Thymus (tissue), 11 donors: ENCODE results near the gene ZNF217. TPM values are rescaled to one million over a fixed set of nuclear protein-coding genes. Genes with fewer than 3 reads are reported as not detected.
A peak's percentile ranks its signal among the peaks of the same experiment; 100 is the strongest.
"Not testable (repeated sequence)": the region's sequence is repeated elsewhere in the genome, so short reads cannot be mapped to it uniquely, and the experiment has no call there.

Source experiments
- DNase-seq, 9 donors: peaks; one replicate each; pipeline ENCODE4 v3.0.0-alpha.2; 2013; ENCODE audit warnings: low spot score in 9 of 9, low read depth in 6 of 9, missing footprints in 1 of 9
- H3K27ac ChIP-seq, 2 donors: one replicate each; pipeline ENCODE4 v1.5.1; 2013; ENCODE audit warnings: control low read depth in 1 of 2, low read depth in 1 of 2, low read length in 1 of 2, mild to moderate bottlenecking in 1 of 2, moderate library complexity in 1 of 2
- H3K27me3 ChIP-seq, 2 donors: one replicate each; pipeline ENCODE4 v1.5.1; 2013; ENCODE audit warnings: low read length in 1 of 2; ENCODE audit not compliant: control insufficient read depth in 2 of 2, insufficient read depth in 1 of 2
- H3K36me3 ChIP-seq, 2 donors: one replicate each; pipeline ENCODE4 v1.5.1; 2013; ENCODE audit warnings: low read length in 1 of 2, mild to moderate bottlenecking in 1 of 2, moderate library complexity in 1 of 2; ENCODE audit not compliant: control insufficient read depth in 2 of 2, insufficient read depth in 2 of 2
- H3K4me1 ChIP-seq, 2 donors: one replicate each; pipeline ENCODE4 v1.5.1; 2013; ENCODE audit warnings: low read length in 2 of 2; ENCODE audit not compliant: control insufficient read depth in 2 of 2, insufficient read depth in 2 of 2
- H3K4me3 ChIP-seq, 2 donors: one replicate each; pipeline ENCODE4 v1.5.1; 2013; ENCODE audit warnings: low read length in 2 of 2, control low read depth in 1 of 2, mild to moderate bottlenecking in 1 of 2
- H3K9me3 ChIP-seq, 2 donors: one replicate each; pipeline ENCODE4 v1.5.1; 2013; ENCODE audit warnings: low read length in 1 of 2, mild to moderate bottlenecking in 1 of 2; ENCODE audit not compliant: control insufficient read depth in 2 of 2, insufficient read depth in 1 of 2
- WGBS: extraction: QIAGEN DNeasy Blood & Tissue Kit; methylation state at CpG from one replicate; pipeline ENCODE4 v1.1.7; 2013; 5-methylcytosine and 5-hydroxymethylcytosine counted together
- polyA plus RNA-seq: library from polyadenylated mRNA; stranded (reverse); fragments of 200-250 nt; gene quantifications from one replicate; pipeline ENCODE4 v1.2.3, GENCODE V29; 2013
- total RNA-seq: library from RNA; stranded (reverse); fragments of 120-200 nt; gene quantifications from one replicate; pipeline ENCODE4 v1.2.4, GENCODE V29; 2013
- donor health status: healthy.

ZNF217 gene
- total and polyA plus RNA-seq, 2 donors: 22.6 to 26.5 TPM

GRCh38 chr20:53595742-53596141, 2.1 kb upstream of the ZNF217 start:
- H3K4me3 ChIP-seq, H3K9me3 ChIP-seq, H3K27me3 ChIP-seq, H3K36me3 ChIP-seq: not testable (repeated sequence)
- peak in 1 of 9 donors; percentile 33 for DNase-seq
- WGBS: 51% methylated on average over 3 of the region's 3 CpGs
- H3K27ac ChIP-seq: peak overlapping the region; percentile 55 to 60
- H3K4me1 ChIP-seq: peaks cover 0 to 28% of the 10 kb centered on the region in 2 donors

- WGBS: 11% methylated on average over 7 of the region's 7 CpGs
These were observed 1.4 kb upstream of the ZNF217 start for GRCh38 chr20:53595018-53595378.

GRCh38 chr20:53594068-53595017, 704 bp upstream of the ZNF217 start:
- 2% methylated on average over 109 of the region's 110 CpGs for WGBS
- peaks cover 0 to 30% of the 10 kb centered on the region in 2 donors for H3K4me1 ChIP-seq
- H3K36me3 ChIP-seq: no peaks in the 10 kb centered on the region
- peak in 7 of 9 donors; percentile 82 to 96 (median 91) for DNase-seq
- peak overlapping the region; percentile 64 to 84 for H3K4me3 ChIP-seq
- H3K9me3 ChIP-seq: no peaks in the 10 kb centered on the region
- H3K27me3 ChIP-seq: no peaks in the 10 kb centered on the region
- peak overlapping the region; percentile 94 to 99 for H3K27ac ChIP-seq

More at GRCh38 chr20:53595018-53595378, 1.4 kb upstream of the ZNF217 start:
- Histone ChIP-seq H3K27me3 (no peaks in the 10 kb centered on the region), H3K4me3 (peak overlapping the region; percentile 64 to 84), H3K36me3 (peaks cover 0 to 2% of the 10 kb centered on the region in 2 donors), H3K9me3 (no peaks in the 10 kb centered on the region), H3K4me1 (peaks cover 0 to 32% of the 10 kb centered on the region in 2 donors), H3K27ac (peak overlapping the region; percentile 52 to 89)
- peak in 1 of 9 donors; percentile 50 for DNase-seq

DNA sequence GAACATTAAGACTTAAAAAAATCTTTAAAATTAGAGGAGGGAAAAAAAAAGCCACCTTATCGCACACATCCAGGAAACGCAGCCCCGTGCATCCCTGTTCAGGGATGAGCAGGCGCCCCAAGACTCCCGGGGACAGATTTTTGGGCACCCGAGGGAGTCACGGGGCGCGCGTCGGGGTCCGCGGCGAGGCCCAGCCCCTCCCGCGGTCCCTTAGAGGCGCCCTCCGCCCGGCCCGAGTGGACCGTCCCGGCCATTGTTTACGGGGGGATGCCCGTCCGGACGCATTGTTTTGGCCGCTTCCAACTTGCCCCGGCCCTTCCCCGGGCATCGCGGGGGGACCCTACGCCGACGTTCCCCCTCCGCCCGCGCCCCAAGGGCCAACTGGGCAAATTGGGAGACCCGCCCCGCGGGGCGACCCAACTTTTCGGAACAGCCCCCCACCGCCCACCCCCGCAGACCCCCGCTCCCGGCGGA, 610 bp downstream of the ZNF217 start:
- peak overlapping the region; percentile 83 to 84 for H3K4me3 ChIP-seq
- H3K4me1 ChIP-seq: peaks cover 0 to 18% of the 10 kb centered on the region in 2 donors
- H3K27ac ChIP-seq: peak overlapping the region; percentile 94 to 99
- no peaks in the 10 kb centered on the region for H3K27me3 ChIP-seq
- H3K9me3 ChIP-seq: no peaks in the 10 kb centered on the region
- WGBS: under 1% methylated on average over 47 of the region's 47 CpGs
- H3K36me3 ChIP-seq: no peaks in the 10 kb centered on the region
- DNase-seq: peak in 2 of 9 donors; percentile 37 to 61

DNA sequence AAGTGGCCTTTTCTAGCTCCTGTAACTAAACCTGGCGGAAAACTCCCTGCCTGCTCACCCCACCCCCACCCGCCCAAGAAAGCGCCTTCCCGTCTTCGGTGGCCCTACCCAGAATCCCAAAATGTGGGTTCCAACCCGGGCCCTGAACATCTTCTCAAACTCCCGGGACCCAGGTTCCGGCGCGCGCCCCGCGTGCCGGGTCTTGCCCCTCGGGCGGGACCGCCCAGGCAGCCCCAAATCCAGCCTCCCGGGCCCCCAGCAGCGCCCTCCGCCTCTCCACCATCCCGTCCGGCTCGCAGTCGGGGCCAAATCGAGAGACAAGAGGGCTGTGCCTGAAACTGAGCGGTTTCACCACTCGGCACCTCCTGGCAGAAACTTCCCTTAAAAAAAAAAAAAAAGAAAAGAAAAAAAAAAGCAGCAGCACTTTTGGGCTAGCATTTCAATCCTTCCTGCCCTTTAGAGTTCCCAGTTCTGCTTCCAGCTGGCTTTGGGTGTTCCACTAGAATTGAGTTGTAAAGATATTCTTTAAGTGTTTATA, 1.1 kb downstream of the ZNF217 start:
- Histone ChIP-seq H3K4me3 (peak overlapping the region; percentile 83 to 84), H3K27ac (peak overlapping the region; percentile 94 to 99), H3K4me1 (peaks cover 0 to 17% of the 10 kb centered on the region in 2 donors)
- H3K9me3 ChIP-seq, H3K36me3 ChIP-seq, H3K27me3 ChIP-seq: not testable (repeated sequence)
- under 1% methylated on average over 27 of the region's 27 CpGs for WGBS
- DNase-seq: peak in 3 of 9 donors; percentile 52 to 74 (median 57)

DNA sequence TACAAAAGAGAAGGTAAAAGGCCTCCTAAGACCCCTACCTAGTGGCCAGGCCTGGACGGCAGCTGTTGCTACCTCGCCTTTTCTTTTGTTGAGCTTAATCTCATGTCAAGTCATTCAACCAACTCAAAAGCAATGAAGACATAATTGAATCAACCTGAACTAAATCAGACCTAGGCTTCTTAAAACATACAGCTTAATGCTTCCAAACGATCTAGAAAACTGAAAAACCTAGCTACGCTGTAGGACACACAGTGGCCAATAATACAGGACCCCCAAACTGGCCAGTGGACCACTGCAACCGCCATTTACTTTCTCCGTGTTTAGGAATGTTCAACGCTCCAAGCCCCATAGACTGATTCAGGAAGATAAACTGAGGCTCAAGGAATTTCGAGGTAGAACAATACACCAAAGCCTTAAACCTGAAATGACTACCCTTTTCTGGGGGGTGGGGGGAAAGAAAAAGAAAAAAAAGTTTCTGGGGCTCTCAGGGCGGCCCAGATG, 1.6 kb downstream of the ZNF217 start:
- not testable (repeated sequence) for H3K27me3 ChIP-seq, H3K36me3 ChIP-seq, H3K9me3 ChIP-seq
- H3K4me3 ChIP-seq: peak overlapping the region; percentile 83 to 84
- H3K27ac ChIP-seq: peak overlapping the region; percentile 94 to 95
- peak in 1 of 9 donors; percentile 47 for DNase-seq
- H3K4me1 ChIP-seq: peaks cover 0 to 15% of the 10 kb centered on the region in 2 donors
- 7% methylated on average over 9 of the region's 9 CpGs for WGBS

- DNase-seq: peak in 1 of 9 donors; percentile 61
- 3% methylated on average over 4 of the region's 4 CpGs for WGBS
These were observed 2.4 kb downstream of the ZNF217 start for GRCh38 chr20:53591206-53591741.

DNA sequence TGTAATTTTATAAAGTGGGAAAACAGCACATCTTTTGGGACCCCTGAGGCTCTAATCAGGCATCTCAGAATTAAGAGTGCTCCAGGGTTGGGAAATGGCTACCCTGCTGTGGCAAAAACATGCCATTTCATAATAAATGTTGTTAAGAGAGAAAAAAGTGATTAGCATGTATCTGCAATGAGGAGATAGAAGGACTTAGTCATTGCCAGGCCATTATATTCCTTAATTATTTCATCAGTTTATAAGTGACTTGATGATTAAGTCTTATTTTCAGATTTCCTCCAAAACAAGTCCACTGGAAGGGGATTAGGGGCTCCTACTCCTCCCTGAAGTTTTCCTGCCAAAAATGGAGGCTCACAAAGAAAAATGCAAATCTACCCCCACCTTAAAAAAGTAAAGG, 3.0 kb downstream of the ZNF217 start:
- H3K4me3 ChIP-seq: peak overlapping the region; percentile 83 to 84
- DNase-seq: peak in 1 of 9 donors; percentile 34
- H3K27ac ChIP-seq: peak overlapping the region; percentile 74 to 94
- not testable (repeated sequence) for H3K9me3 ChIP-seq, H3K27me3 ChIP-seq, H3K36me3 ChIP-seq
- H3K4me1 ChIP-seq: peaks cover 0 to 18% of the 10 kb centered on the region in 2 donors

More at GRCh38 chr20:53591206-53591741, 2.4 kb downstream of the ZNF217 start:
- Histone ChIP-seq H3K27ac (peak overlapping the region; percentile 77 to 94), H3K4me3 (peak overlapping the region; percentile 83 to 84), H3K4me1 (peaks cover 0 to 13% of the 10 kb centered on the region in 2 donors)
- not testable (repeated sequence) for H3K27me3 ChIP-seq, H3K9me3 ChIP-seq, H3K36me3 ChIP-seq
